GM13977 (cell line): ENCODE measurements around the gene SETX.

ENCODE experiments used
- DNase-seq: peaks from one replicate; pipeline ENCODE4 v3.0.0; 2012; ENCODE audit warnings: low spot score
- in situ Hi-C: fragments of 300-500 bp; cut with MboI; formaldehyde crosslinking; loops from one replicate; pipeline ENCODE4 v1.12.0; 2022; ENCODE audit warnings: low sequenced_read_pairs, low pct_unique_long_range_greater_than_20kb, mixed read lengths, inconsistent platforms; ENCODE audit not compliant: unreplicated experiment
- TF ChIP-seq, protein P1 (sequence below): IDR thresholded peaks from 2 replicates; pipeline ENCODE4 v1.5.1; 2012; ENCODE audit warnings: mild to moderate bottlenecking, control low read depth; ENCODE audit not compliant: insufficient read depth; ENCODE audit errors: extremely low read depth, missing control alignments

The SETX gene

GRCh38 chr9:132250324-132251262 lies 104.2 kb downstream of the SETX start:
- no peak for DNase-seq
- TF ChIP-seq, protein P1, sequence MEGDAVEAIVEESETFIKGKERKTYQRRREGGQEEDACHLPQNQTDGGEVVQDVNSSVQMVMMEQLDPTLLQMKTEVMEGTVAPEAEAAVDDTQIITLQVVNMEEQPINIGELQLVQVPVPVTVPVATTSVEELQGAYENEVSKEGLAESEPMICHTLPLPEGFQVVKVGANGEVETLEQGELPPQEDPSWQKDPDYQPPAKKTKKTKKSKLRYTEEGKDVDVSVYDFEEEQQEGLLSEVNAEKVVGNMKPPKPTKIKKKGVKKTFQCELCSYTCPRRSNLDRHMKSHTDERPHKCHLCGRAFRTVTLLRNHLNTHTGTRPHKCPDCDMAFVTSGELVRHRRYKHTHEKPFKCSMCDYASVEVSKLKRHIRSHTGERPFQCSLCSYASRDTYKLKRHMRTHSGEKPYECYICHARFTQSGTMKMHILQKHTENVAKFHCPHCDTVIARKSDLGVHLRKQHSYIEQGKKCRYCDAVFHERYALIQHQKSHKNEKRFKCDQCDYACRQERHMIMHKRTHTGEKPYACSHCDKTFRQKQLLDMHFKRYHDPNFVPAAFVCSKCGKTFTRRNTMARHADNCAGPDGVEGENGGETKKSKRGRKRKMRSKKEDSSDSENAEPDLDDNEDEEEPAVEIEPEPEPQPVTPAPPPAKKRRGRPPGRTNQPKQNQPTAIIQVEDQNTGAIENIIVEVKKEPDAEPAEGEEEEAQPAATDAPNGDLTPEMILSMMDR: no peak
- in situ Hi-C loops: loop anchor here (10.0 kb wide), 1 partner anchor 486 kb away; no protein-coding TSS in a partner anchor

- DNase-seq: no peak
- TF ChIP-seq, protein P1: no peak
- in situ Hi-C loops: loop anchor here (10.0 kb wide), 1 partner anchor 485 kb away; no protein-coding TSS in a partner anchor
Observed at GRCh38 chr9:132249690-132250089, 105.1 kb downstream of the SETX start.

DNA sequence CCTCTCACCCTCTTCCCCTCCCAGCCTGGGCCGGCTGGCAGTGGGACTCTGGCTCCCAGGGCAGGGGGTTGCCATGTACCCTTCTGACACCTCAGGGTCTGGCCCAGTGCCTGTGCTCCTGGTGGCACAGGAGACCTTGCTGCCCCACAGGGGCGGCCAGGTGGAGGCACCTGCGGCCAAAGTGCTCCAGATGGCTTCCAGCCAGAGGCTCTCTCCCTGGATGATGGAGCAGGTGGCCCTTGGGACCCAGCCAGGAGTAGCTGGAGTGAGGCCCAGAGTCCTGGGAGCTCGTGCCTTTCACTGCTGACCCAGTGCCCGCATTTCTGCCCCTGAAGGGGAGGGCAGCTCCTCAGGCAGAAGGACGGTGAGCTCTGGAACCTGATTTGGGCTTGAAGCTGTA lies 105.7 kb downstream of the SETX start:
- in situ Hi-C loops: no loop called here
- no peak for DNase-seq
- TF ChIP-seq, protein P1: no peak

- TF ChIP-seq, protein P1: no peak
- no peak for DNase-seq
- in situ Hi-C loops: no loop called here
Observed at GRCh38 chr9:132247942-132248341, 106.8 kb downstream of the SETX start.

GRCh38 chr9:132245465-132245864 lies 109.3 kb downstream of the SETX start:
- no peak for DNase-seq
- in situ Hi-C loops: no loop called here
- TF ChIP-seq, protein P1: no peak

DNA sequence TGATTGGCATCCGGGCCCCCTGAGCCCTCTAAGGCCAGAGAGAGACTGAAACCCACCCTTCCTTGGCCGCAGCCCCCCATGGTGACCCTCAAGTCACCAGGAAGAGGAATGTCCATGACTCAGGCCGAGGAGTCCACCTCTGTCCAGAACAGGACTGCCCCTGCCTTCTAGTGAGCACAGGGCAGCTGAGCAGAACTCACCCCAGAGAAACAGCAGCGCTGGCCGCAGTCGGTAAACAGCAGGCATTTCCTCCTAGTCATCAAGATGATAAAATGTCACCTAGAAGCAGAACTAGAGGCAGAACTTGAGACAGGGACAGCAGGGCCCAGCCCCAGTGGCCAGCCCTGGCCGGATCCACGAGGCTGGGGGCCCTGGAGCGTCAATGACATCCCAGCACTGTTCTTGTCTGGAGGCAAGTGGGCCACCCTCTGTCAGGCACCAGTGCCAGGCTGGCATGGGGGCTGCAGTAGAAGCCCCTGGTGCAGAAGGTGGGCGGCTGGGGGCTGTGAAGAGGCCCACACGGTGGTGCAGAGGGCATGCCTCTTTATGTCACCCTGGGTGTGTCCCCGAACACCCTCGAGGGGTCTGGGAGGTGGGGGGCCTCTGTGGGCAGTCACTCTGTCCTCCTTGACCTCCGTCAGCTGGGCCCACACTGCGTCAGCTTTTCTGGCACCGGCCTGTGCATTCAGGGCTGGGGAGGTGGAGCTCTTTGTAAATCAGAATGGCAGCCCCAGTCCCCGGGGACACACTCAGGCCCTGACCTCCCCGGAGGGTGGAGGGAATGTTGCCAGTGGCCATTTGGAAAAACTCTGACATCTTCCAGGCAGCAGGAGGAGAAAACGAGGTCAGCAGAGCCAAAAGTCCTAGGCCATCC lies 110.0 kb downstream of the SETX start:
- DNase-seq: no peak
- TF ChIP-seq, protein P1: no peak
- in situ Hi-C loops: no loop called here
